NCI-H2227 (cell line): ENCODE data around the gene EVX2.

Experiments used
- DNase-seq: peaks from one replicate; lab custom pipeline; 2025; ENCODE audit not compliant: unreplicated experiment; lab: John Stamatoyannopoulos, UW

The EVX2 gene

DNA sequence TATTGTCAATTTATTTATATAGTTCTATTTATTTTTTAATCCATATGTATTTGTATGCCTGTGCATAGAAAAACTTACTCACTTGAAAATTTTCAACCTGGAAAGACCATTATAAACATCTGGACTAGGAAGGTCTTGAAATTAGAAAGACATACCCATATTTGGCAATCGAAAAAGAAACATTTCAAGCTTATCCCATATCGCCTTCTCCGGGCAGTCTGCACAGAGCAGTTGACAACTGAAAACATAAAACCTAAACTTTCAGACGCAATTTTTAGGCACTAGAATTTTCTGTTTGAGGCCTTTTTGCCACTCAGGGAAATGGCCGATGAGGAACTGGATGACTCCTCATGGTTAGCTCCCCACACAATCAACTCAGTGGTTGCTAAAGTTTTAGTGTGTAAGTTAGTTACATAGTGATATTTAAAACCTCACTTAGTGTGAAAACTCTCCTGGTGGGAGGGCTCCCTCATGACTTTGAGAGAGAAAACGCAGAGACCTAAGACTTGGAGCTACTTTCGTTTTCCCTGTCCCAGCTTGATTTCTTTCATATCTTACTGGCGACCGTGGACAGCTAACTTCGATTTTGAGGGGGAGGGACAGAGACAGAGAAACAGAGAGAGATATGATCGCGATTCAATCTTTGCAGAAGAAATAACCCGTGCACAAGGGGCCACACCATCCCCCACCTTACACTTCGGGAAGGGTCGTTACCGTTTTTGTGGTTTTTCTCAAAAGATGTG is 12.7 kb upstream of the EVX2 start:
- DNase-seq = no peak

DNA sequence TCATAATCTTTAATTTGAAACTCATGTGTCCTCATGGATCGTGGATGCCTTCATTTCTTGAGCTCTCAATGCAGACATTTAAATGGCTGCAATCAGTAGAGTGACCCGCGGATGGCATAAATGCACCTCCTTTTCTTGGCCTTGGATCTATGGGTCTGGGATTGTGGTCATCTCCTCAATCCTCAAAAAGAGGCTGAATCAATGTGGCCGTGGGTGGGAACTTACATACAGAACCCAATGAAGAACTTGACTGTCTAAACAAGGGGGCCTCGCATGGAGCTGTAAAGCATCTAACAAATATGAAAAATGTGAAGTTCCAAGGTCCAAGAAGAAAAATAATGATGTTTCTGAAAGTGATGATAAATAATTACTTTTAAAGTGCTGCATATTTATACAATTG is 11.7 kb upstream of the EVX2 start:
- DNase-seq = no peak

DNA sequence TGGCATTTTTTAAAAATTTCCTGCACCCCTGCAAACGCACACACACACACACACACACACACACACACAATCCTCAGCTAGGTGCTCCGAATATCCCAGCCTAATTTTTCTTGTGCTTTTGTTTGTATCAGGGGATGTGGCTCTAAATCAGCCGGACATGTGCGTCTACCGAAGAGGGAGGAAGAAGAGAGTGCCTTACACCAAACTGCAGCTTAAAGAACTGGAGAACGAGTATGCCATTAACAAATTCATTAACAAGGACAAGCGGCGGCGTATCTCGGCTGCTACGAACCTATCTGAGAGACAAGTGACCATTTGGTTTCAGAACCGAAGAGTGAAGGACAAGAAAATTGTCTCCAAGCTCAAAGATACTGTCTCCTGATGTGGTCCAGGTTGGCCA is 10.6 kb upstream of the EVX2 start:
- no peak for DNase-seq

DNA sequence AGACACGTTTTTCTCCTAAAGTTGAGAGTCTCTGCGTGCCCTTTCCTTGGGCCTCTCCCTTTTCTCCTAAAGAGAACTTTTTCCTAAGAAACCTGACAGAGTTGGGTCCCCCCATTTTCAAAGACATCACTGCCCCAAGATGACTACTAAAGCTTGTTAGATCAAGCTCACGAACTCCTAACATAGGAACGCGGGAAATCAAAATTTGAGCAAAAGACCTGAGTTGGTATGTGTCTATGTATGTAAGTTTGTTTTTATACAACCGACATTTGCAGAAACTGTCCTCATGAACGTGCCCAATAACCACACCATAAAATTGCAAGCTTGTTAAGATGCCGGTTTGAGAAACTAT is 10.1 kb upstream of the EVX2 start:
- DNase-seq = no peak

DNA sequence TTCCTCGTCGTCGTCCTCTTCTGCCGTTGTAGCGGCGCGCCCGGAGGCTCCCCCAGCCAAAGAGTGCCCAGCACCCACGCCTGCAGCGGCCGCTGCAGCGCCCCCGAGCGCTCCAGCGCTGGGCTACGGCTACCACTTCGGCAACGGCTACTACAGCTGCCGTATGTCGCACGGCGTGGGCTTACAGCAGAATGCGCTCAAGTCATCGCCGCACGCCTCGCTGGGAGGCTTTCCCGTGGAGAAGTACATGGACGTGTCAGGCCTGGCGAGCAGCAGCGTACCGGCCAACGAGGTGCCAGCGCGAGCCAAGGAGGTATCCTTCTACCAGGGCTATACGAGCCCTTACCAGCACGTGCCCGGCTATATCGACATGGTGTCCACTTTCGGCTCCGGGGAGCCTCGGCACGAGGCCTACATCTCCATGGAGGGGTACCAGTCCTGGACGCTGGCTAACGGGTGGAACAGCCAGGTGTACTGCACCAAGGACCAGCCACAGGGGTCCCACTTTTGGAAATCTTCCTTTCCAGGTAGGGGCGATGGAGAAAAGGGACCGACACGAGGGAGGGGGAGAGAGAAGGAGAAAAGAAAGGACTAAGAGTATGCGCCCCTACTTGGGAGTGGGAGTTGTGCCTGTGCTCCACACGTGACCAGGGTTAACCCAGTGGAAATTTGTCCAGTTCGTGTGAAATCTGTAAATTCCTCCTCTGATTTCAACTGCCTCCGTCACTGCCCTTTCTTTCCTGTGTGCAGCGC is 9.6 kb upstream of the EVX2 start:
- peak; percentile 74 for DNase-seq

DNA sequence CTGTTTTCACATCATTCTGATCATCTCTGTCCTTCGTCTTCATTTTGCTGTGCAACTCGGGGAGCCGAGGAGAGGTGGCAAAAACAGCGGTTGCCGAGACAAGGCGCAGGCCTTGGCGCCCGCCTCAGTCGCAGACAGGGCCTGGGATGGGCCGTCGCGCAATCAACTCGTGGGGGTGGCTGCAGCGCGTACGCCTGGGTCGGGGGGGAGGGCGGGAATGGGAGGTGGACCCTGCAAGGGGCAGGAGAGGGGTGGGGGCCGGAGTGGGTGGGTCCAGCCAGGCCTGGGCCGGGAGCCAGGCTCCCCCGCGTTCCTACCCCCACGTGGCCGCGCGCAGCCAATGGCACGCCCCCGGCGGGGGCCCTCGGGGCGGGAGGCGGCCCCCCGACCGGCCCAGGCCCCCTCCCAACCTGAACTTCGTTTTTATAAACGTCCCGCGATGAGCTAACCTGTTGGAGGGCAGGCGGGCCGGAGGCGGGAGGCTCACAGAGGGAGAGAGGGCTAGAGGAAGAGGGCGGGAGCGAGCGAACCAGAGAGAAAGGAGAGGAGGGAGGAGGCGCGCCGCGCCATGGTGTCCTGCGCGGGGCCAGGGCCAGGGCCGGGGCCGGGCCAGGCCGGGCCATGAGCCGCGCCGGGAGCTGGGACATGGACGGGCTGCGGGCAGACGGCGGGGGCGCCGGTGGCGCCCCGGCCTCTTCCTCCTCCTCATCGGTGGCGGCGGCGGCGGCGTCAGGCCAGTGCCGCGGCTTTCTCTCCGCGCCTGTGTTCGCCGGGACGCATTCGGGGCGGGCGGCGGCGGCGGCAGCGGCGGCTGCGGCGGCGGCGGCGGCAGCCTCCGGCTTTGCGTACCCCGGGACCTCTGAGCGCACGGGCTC is 8.7 kb upstream of the EVX2 start, which contains the start of gene HOXD13:
TSS of gene HOXD13 (plus strand) at position 452 of the 875 bp plus-strand sequence. CDS start at position 622, 170 bp downstream.
- DNase-seq = peak; percentile 89

DNA sequence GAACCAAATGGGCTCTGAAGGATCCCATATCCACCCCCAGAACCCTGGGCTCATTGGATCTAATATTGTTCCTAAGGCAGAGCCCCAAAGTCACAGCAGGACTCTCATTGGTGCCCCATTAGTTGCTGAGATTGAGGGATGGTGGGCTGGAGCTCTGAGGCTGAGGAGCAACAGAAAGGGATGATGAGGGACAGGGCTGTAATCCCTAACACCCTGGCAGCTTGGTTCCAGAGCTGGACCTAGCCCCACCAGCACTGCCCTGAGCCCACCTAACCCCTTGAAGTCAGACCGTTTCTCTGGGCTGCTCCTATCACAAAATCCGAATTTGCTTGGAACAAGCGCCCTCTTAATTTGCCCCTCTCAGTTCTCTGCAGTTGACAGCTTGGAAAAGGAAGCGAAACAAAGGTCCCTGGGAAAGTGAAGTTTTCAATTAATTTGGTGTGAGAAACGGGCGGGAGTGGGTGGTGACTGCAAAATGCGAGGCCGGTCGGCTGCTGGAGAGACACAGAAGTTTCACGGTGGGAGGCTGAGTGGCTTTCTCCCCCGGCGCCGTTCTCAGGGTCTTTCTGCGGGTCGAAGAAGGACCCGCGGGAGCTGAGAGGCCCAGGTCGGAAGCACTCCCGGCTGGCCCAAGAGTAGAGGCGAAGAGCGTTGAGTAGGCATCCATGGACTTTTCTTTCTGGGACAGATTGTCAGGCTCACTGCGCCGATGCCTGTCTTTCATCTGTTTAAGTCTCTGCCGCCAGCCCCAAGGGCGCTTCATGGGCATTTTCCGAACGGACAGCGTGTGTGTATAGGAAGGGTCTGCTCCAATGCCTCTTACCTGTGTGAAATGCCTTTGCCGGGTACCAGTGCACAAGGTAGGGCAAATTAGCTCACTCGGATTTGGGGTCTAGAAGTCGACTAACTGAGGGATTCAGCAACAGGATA is 7.8 kb upstream of the EVX2 start:
- peak; percentile 56 for DNase-seq

DNA sequence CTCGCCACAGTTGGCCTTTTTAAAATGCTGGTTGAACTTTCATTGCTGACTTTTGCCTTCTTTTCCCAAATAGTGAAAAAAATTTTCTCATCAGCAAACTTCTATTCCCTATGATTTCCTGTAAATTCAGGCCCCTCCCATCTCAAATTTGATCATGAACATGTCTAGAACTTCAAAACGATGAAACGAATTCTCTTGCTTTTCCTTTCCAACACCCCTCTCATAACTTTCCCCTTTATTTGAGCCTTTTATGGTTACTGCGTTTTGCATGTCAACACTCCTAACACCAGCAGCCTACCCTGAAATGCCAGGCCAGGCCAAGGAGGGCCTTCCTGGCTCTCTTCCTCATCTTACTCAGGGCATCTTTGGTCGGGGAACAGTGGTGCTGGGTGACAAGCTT is 7.1 kb upstream of the EVX2 start:
- no peak for DNase-seq

DNA sequence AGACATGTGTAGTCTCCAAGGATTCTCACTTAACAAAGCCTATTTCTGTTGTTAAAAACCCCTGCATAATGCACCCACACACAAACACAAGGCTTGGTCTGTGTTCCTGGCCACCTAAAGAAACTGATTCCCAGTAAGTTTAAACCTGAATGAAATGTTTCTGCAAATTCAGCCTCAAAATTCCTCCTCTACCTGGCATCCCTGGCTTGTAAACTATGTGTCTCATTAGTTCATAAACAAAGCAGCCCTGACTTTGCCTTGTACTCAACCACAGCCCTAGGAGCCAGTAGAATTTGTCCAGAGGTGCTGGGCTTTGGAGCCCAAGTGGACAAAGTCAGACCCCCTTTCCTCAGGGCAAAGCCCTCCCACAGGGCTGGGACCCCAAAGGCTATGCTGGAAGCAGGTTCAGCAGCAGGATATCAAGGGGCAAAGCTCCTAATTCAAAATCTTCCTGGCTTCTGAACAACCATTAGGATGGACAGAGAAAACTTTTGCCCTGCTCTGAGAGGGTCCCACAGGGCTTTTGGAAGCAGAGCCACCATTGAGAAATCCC is 6.2 kb upstream of the EVX2 start:
- DNase-seq = no peak

DNA sequence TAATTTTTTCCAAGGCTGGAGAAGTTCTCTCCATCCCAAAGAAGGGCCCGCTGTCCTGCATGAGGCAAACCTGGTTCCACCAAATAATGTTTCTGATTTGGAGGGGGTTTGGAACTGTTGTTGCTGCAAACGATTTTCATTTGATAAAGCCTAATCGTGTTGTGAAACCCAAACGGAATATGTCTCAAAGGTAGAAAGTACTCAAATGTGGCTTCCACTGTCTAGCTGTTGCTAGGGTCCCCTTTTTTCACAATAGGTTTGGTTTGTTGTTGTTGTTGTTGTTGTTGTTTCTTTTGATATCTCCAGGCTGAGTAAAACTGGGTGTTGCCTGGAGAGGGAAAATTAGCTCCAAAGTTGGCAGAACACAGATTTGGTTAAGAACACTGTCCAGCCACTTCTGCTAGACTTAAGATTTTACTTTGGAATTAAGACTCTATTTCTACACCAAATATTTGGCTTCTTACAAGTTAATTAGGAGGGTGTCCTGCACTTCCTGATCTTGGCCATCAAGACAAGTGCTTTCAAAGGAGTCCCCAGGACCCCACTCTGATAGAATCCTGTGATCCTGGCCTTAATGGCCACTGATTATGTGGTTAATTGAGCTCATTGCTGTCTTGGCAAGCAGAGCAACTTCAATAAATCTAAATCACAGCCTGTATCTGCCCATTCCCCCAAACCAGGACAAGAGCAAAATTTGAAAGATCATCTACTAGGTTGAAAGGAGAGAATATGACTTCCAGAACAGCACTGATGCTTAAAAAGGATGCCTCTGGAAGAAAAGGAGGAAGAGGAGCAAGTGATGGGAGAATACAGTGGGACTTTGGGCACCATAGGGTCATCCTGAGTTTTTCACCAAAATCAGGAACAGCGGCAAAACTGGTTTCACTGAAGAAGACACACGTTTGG is 5.4 kb upstream of the EVX2 start:
- no peak for DNase-seq

DNA sequence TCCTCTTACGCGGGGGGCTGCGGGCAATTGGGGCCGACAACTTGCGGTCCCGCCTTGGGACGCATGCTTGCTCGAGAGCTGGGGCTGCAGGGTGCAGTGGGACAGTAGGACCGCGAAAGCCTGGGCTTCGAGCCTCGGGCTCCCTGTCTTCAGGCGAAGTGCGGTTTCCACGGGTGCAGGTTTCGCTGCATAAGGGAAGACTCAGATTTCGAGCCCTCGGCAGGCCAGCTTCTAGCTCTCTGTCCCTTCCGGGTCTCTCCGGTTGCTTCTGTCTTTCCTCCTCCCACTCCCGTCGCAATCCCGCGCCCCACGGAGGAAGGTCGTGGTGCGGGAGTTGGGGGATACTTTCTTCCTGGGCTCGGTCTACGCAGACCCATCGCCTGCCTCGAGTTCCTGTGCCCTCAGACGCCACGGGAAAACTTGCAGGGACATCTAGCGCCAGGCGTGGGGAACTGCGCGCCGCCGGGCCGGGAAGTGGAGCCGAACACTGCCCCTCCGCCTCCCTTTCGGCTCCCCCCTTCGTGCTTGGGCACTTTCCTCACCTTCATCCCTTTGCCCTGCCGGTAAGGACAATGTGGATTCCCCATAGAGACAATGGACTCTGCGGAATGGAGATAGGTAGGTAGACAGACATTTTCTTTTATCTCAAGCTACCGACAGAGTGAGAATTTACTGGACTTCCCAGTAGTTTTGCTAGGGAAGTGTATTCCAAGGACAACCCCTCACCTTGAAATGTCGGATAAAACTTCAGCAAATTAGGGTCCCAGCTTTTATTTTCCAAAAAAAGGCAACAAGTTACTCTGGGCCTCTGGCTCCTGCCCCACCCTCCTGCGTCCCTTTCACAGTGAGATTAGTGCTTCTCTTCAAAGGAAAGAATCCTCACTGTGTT is 4.5 kb upstream of the EVX2 start:
- DNase-seq = peak; percentile 80

DNA sequence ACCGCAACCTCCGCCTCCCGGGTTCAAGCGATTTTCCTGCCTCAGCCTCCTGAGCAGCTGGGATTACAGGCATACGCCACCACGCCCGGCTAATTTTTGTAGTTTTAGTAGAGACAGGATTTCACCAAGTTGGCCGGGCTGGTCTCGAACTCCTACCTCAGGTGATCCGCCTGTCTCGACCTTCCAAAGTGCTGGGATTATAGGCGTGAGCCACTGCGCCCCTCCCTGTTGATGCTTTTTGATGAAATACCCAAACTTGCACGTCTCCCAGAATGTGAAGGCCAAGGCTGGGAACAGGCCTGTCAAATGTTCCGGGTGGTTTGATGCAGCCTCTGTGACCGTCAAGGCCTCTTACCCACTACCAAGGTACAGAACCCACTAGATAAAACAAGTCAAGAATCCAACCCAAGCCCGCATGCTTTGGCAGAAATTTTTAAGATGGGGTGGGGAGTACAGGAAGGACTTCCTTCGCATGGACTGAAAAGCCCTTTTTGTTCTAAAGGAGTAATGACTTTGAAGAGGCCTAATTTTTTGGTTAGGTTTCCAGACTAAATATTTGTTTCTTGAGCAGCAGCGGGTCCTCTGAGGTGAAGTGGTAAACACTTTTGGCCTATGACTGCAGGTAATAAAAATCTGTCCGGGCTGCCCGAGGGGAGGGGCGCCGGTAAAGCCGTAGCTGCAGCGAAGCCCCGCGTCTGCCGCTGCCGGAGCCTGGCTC is 3.7 kb upstream of the EVX2 start:
- DNase-seq = no peak

DNA sequence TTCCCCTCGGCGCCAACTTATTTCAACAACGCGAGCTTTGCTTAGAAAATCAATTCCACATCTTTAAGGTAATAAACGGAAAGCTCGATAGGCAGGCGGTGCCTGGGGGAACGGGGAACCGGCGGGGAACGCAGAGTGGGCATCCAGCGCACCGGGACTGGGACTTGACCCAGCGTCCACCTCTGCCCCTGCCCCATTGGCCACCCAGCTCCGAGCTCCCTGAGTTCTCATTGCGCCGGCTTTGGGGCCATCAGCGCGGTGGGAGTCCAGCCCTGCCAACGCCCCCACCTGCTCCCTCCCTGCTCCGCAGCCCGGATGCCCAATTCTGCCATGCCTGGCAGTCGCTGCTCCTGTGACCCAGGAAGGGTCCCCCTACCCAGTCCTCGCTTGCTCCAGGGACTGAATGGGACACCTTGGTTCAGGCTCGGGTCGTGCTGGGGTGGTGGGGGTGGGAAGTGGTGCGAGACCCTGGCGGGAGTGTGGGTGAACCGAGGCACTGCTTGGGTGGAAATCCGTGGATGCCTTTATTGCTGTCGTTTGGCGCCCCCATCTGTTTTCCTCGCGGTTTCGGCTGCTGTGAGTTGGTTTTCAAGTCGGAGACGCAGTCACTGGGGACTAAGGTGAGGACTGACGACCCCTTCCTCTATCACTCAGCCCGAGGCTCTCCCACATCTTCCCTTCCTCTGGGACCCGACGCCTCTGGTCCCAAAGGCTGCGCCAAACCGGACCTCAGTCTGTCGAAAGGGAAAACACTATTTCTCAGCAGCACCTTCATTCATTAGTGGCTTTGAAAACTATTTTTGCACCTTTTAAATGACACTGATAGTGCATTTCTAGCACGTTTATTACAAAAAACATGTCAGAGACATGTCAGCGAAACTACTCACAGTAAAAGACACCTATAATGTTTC is 2.4 kb upstream of the EVX2 start:
- DNase-seq = peak; percentile 68

DNA sequence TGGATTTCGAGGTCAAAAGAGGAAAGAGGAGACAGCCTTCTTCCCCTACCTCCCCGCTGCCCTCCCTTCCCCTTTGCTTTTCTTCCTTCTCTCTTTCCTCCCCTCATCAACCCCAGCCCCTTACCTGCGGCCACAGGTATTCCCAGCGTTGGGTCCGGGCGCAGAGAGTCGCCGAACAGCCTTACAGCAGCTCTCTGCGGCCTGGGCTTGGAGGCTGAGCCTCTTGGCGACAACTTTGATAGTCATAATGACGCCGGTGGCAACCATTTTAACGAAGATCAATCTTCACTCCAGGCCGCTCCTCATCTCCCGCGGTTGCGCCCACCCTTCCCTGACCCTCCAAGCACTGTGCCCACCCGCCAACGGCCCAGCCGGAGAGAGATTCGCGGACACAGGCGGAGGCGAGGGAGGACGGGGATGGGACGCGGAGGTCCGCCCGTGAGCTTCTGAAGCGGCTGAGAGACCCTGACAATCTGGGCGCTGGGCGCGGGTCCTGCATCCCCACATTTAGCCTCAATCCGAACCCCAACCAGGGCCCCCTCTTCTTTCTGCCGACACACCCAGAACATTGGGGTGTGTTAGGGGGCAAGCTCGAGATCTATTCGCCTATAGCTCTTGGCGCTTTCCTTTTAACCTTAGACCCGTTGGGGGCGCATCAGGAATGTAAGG is 1.5 kb upstream of the EVX2 start:
- DNase-seq = no peak

DNA sequence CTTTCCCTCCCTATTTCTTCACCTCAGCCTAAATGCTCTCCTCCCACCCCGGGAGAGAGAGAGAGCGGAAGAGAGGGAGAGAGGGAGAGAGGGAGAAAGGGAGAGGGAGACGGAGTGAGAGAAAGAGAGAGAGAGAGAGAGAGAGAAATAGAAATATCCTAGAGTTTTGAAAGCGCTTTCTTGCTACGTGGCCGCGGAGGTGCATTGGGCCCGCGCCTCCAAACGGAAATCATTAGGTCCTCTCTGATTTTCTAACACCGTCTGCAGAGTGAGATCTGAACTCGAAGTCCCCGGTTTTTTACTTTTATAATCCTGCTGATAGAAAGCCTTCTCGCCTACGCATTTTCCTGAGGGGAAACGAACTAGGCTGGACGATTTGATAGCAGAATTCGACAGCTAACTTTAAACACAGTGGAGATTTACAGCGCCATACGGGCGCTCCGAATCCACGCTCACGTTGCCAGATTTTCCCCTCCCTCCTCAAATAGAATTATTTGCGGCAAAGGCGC is 903 bp upstream of the EVX2 start:
- no peak for DNase-seq
